Kidney (tissue), 14 donors: ENCODE data around the gene PLXNB1. TPM values are rescaled to one million over a fixed set of nuclear protein-coding genes. Genes with fewer than 3 reads are reported as not detected.

ENCODE experiments used
- DNase-seq, 5 donors: peaks; one replicate each; pipeline ENCODE4 v3.0.0-alpha.2; 2013 to 2020
- FAIRE-seq: peaks from 2 replicates; lab custom pipeline; 2012; peaks lifted over from hg19 to GRCh38; lab: Jason Lieb, UNC
- H3K27ac ChIP-seq, 2 donors: one replicate each; pipeline ENCODE4 v1.7.0; 2013; ENCODE audit warnings: low read depth in 2 of 2, low read length in 2 of 2, inconsistent platforms in 1 of 2
- H3K27me3 ChIP-seq: one replicate; pipeline ENCODE4 v1.7.1; 2013; ENCODE audit warnings: low read length, inconsistent platforms; ENCODE audit not compliant: control insufficient read depth, insufficient read depth
- H3K36me3 ChIP-seq, 3 donors: one replicate each; pipeline versions ENCODE4 v1.7.0 to v1.7.1; 2013; ENCODE audit warnings: low read length in 3 of 3, control low read depth in 1 of 3, inconsistent platforms in 1 of 3; ENCODE audit not compliant: insufficient read depth in 3 of 3, control insufficient read depth in 2 of 3
- H3K4me1 ChIP-seq, 3 donors: one replicate each; pipeline versions ENCODE4 v1.7.0 to v1.7.1; 2013; ENCODE audit warnings: low read length in 3 of 3, inconsistent platforms in 1 of 3, low read depth in 1 of 3; ENCODE audit not compliant: control insufficient read depth in 2 of 3, insufficient read depth in 2 of 3
- H3K4me3 ChIP-seq, 3 donors: one replicate each; pipeline versions ENCODE4 v1.7.0 to v1.8.1; 2013; ENCODE audit warnings: low read length in 3 of 3, control low read depth in 1 of 3, inconsistent platforms in 1 of 3
- H3K9ac ChIP-seq, 3 donors: one replicate each; pipeline versions ENCODE4 v1.7.0 to v1.7.1; 2013; ENCODE audit warnings: low read length in 3 of 3, control low read depth in 1 of 3, inconsistent platforms in 1 of 3
- H3K9me3 ChIP-seq, 3 donors: one replicate each; pipeline versions ENCODE4 v1.7.0 to v1.7.1; 2013; ENCODE audit warnings: low read length in 3 of 3, control low read depth in 1 of 3, inconsistent platforms in 1 of 3; ENCODE audit not compliant: control insufficient read depth in 2 of 3, insufficient read depth in 1 of 3
- CTCF ChIP-seq: IDR thresholded peaks from 3 replicates; pipeline ENCODE4 v1.5.1; 2012; ENCODE audit warnings: mild to moderate bottlenecking, moderate library complexity, borderline replicate concordance; ENCODE audit not compliant: insufficient read depth; ENCODE audit errors: extremely low read depth
- intact Hi-C: fragments of 100-400 bp; cut with DNase I; formaldehyde crosslinking; loops from one replicate; pipeline ENCODE4 v1.11.1; 2022
- polyA plus RNA-seq: library from polyadenylated mRNA; stranded (reverse); fragments of 350-450 nt; fragmentation: Illumina TruSeq; extraction: RNeasy Lipid Tissue Mini Kit (QIAGEN cat#74804); gene quantifications from one replicate; pipeline ENCODE4 v1.2.3, GENCODE V29; 2014; ENCODE audit warnings: low read depth, low replicate concordance; ENCODE audit not compliant: insufficient read depth
- total RNA-seq: library from RNA; stranded (reverse); fragmentation: NEBNext Ultra II Directional; extraction: Animal tissue kit (Norgen Biotek cat#: 25700); gene quantifications from one replicate; pipeline ENCODE4 v1.2.1, GENCODE V29; 2021
- donor health status: control.
- donor health status: control.
- donor health status: control.
- donor health status: control.
- donor health status: control.
- donor health status: DM: yes; HTN: yes; CAD: no.
- donor health status: Normal renal cell carcinoma (clear cell type).

The PLXNB1 gene
- total and polyA plus RNA-seq, 2 donors from 2014 or later, result 101 to 224 TPM

- no peak for TF ChIP-seq CTCF
- FAIRE-seq, result no peak
Measured at GRCh38 chr3:48395714-48396113, 34.2 kb downstream of the PLXNB1 start.

GRCh38 chr3:48394391-48394790, 35.5 kb downstream of the PLXNB1 start:
- intact Hi-C loops, result no loop called here
- no peaks in the 10 kb centered on the region for H3K9me3 ChIP-seq
- TF ChIP-seq CTCF, result no peak
- H3K9ac ChIP-seq, result no peak overlapping the region
- FAIRE-seq (no peak), DNase-seq (no peak)
- H3K36me3 ChIP-seq, result no peaks in the 10 kb centered on the region
- peaks cover 0 to 3% (median 3%) of the 10 kb centered on the region in 3 donors for H3K4me1 ChIP-seq
- no peaks in the 10 kb centered on the region for H3K27me3 ChIP-seq
- H3K27ac ChIP-seq, result no peak overlapping the region
- no peak overlapping the region for H3K4me3 ChIP-seq

More at GRCh38 chr3:48395714-48396113, 34.2 kb downstream of the PLXNB1 start:
- intact Hi-C loops, result no loop called here
- Histone ChIP-seq H3K36me3 (no peaks in the 10 kb centered on the region), H3K4me3 (no peak overlapping the region), H3K4me1 (peaks cover 0 to 3% (median 3%) of the 10 kb centered on the region in 3 donors), H3K9ac (no peak overlapping the region), H3K27ac (no peak overlapping the region), H3K27me3 (no peaks in the 10 kb centered on the region), H3K9me3 (no peaks in the 10 kb centered on the region)
- DNase-seq, result no peak

- Histone ChIP-seq H3K9ac (no peak overlapping the region), H3K9me3 (no peaks in the 10 kb centered on the region), H3K4me1 (no peaks in the 10 kb centered on the region), H3K27ac (no peak overlapping the region), H3K36me3 (no peaks in the 10 kb centered on the region), H3K27me3 (no peaks in the 10 kb centered on the region), H3K4me3 (no peak overlapping the region)
- DNase-seq (no peak), FAIRE-seq (no peak)
- no peak for TF ChIP-seq CTCF
- intact Hi-C loops, result no loop called here
Measured at GRCh38 chr3:48388966-48389365, 40.9 kb downstream of the PLXNB1 start.

GRCh38 chr3:48387634-48388033, 42.3 kb downstream of the PLXNB1 start:
- Histone ChIP-seq H3K27me3 (no peaks in the 10 kb centered on the region), H3K9ac (no peak overlapping the region), H3K27ac (no peak overlapping the region), H3K4me3 (no peak overlapping the region), H3K4me1 (no peaks in the 10 kb centered on the region), H3K36me3 (no peaks in the 10 kb centered on the region), H3K9me3 (no peaks in the 10 kb centered on the region)
- intact Hi-C loops, result no loop called here
- TF ChIP-seq CTCF, result no peak
- FAIRE-seq (no peak), DNase-seq (no peak)
